ENCODE data around the gene SRSF5.

SRSF5 gene

GRCh38 chr14:69771136-69771535 lies 4.2 kb downstream of the SRSF5 start:
- DNase-seq = no peak

GRCh38 chr14:69772082-69773017 lies 5.4 kb downstream of the SRSF5 start:
- no peak for DNase-seq

- no peak for DNase-seq
Observed at GRCh38 chr14:69773571-69774276, 6.8 kb downstream of the SRSF5 start.

- no peak for DNase-seq
Observed at GRCh38 chr14:69775012-69775411, 8.1 kb downstream of the SRSF5 start.

- no peak for DNase-seq
Observed at GRCh38 chr14:69776875-69777453, 10.0 kb downstream of the SRSF5 start.

GRCh38 chr14:69779088-69779487 lies 12.1 kb downstream of the SRSF5 start:
- no peak for DNase-seq

- no peak for DNase-seq
Observed at GRCh38 chr14:69780092-69780491, 13.2 kb downstream of the SRSF5 start.

- DNase-seq = no peak
Observed at GRCh38 chr14:69780952-69781351, 14.0 kb downstream of the SRSF5 start.

GRCh38 chr14:69784942-69785341 lies 18.0 kb downstream of the SRSF5 start:
- DNase-seq = no peak

GRCh38 chr14:69786603-69787002 lies 19.7 kb downstream of the SRSF5 start:
- no peak for DNase-seq

- DNase-seq = no peak
Observed at GRCh38 chr14:69789118-69789640, 22.2 kb downstream of the SRSF5 start.

GRCh38 chr14:69792887-69793421 lies 26.0 kb downstream of the SRSF5 start:
- no peak for DNase-seq

- DNase-seq = no peak
Observed at GRCh38 chr14:69794791-69795190, 27.8 kb downstream of the SRSF5 start.

GRCh38 chr14:69795691-69796090 lies 28.7 kb downstream of the SRSF5 start:
- no peak for DNase-seq

- no peak for DNase-seq
Observed at GRCh38 chr14:69796797-69797500, 30.0 kb downstream of the SRSF5 start, which contains the start of gene SLC10A1. SLC10A1 (minus strand) TSS chr14:69797241; CDS start chr14:69797155, 86 bp downstream.

- DNase-seq = no peak
Observed at GRCh38 chr14:69797573-69798338, 30.8 kb downstream of the SRSF5 start.

GRCh38 chr14:69798339-69798735 lies 31.4 kb downstream of the SRSF5 start:
- no peak for DNase-seq

- no peak for DNase-seq
Observed at GRCh38 chr14:69803753-69804152, 36.8 kb downstream of the SRSF5 start.

GRCh38 chr14:69804902-69805301 lies 38.0 kb downstream of the SRSF5 start:
- no peak for DNase-seq

GRCh38 chr14:69807192-69807591 lies 40.2 kb downstream of the SRSF5 start:
- DNase-seq = no peak

Measured in T-helper 9 cell (primary cell).